Measurements from ENCODE around the gene RPL26.

Gene RPL26

DNA sequence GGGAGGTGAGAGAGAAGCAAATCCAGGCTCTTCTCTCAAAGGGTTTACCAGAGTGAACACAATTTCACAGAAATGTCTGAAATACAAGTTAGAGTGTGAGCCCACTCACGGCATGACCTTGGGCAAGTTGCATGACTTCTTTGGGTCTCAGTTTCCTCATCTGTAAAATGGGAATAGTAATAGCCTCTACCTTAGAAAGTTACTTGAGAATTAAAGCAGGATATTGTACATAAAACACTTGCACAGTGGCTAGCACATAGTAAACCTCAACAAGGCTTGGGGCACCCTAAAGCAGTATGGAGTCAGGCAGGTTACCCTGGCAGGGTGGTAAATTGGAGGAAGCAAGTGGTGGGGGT, 27.9 kb upstream of the RPL26 start:
- DNase-seq (ENCODE audit: low read depth), result no peak
- no peak overlapping the region for H3K4me3 ChIP-seq (ENCODE audit: low read depth, low read length)
- TF ChIP-seq POLR2A (IDR thresholded peaks at IDR 0.05; ENCODE audit: extremely low read depth, insufficient read length), result no peak
- no peak for TF ChIP-seq MYC (IDR thresholded peaks at IDR 0.05; ENCODE audit: low read depth, low read length)
- TF ChIP-seq, protein P1, sequence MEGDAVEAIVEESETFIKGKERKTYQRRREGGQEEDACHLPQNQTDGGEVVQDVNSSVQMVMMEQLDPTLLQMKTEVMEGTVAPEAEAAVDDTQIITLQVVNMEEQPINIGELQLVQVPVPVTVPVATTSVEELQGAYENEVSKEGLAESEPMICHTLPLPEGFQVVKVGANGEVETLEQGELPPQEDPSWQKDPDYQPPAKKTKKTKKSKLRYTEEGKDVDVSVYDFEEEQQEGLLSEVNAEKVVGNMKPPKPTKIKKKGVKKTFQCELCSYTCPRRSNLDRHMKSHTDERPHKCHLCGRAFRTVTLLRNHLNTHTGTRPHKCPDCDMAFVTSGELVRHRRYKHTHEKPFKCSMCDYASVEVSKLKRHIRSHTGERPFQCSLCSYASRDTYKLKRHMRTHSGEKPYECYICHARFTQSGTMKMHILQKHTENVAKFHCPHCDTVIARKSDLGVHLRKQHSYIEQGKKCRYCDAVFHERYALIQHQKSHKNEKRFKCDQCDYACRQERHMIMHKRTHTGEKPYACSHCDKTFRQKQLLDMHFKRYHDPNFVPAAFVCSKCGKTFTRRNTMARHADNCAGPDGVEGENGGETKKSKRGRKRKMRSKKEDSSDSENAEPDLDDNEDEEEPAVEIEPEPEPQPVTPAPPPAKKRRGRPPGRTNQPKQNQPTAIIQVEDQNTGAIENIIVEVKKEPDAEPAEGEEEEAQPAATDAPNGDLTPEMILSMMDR (IDR thresholded peaks at IDR 0.05; ENCODE audit: low read depth, low read length), result no peak
- TF ChIP-seq, protein P2, sequence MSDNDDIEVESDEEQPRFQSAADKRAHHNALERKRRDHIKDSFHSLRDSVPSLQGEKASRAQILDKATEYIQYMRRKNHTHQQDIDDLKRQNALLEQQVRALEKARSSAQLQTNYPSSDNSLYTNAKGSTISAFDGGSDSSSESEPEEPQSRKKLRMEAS (IDR thresholded peaks at IDR 0.05; ENCODE audit: low read depth, low read length), result no peak

DNA sequence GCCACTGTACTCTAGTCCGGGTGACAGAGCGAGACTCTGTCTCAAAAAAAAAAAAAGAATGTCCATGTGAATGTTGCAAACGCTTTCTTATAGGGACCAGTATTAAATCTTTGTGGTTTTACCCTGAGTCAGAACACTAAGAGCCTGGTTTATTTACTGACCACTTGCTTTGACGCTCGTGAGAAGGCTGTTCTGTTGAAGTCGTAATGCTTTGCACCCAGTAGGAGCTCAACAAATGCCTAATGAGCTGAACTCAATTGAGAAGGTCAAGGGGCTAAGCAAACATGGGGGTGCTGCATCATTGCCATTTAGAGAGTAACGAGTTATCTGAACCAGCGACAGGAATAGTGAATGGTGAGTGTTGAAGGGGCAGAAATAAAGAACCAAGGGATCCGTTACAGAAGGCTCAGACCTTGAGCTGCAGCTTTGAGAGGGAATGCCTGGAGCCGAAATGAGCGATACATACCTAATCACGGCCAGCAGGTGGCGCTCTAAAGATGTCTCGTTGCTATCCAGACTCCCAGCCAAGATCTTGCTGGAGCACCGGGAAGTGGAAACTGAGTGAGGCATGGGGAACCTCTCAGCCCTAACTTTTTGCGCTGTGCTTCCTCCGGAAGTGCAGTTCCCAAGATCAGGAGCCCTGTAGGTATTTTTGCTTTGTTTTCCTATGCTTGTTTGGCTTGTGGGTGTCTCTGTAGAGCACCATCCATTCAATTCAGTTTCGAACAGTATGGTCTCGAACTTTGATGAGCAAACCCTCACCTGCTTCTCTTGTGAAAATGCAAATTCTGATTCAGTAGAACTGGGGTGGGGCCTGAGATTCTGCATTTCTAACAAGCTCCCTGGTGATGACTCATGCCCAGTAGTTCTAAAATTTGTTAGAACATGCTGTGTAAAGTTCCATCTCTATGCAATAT, 27.2 kb upstream of the RPL26 start:
- TF ChIP-seq, protein P1 (IDR thresholded peaks at IDR 0.05; ENCODE audit: low read depth, low read length), result peak; percentile 70
- TF ChIP-seq, protein P2 (IDR thresholded peaks at IDR 0.05; ENCODE audit: low read depth, low read length), result no peak
- TF ChIP-seq POLR2A (IDR thresholded peaks at IDR 0.05; ENCODE audit: extremely low read depth, insufficient read length), result no peak
- no peak for TF ChIP-seq MYC (IDR thresholded peaks at IDR 0.05; ENCODE audit: low read depth, low read length)
- DNase-seq (ENCODE audit: low read depth), result peak; percentile 77
- H3K4me3 ChIP-seq (ENCODE audit: low read depth, low read length), result no peak overlapping the region

DNA sequence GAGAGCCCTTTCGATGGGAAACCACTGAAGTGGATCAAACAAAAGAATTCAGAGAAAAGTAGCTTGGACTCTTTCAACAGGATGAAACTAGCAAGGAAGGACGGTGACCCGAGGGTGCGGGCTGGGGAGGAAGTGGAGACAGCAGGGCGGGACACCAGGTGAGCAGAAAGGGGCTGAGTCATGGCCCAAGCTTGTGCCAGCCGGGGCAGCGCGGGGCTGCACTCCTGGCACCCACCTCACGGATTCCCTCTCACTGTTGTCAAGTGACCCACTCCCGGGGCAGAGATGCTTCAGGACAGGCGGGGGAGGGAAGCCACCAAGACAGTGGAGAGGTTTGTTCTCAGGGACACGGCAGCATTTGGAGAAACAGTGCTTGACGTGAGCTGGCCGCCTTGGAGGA, 25.4 kb upstream of the RPL26 start:
- no peak for DNase-seq (ENCODE audit: low read depth)
- H3K4me3 ChIP-seq (ENCODE audit: low read depth, low read length), result no peak overlapping the region
- TF ChIP-seq POLR2A (IDR thresholded peaks at IDR 0.05; ENCODE audit: extremely low read depth, insufficient read length) (no peak), MYC (IDR thresholded peaks at IDR 0.05; ENCODE audit: low read depth, low read length) (no peak)
- TF ChIP-seq, protein P2 (IDR thresholded peaks at IDR 0.05; ENCODE audit: low read depth, low read length), result no peak
- TF ChIP-seq, protein P1 (IDR thresholded peaks at IDR 0.05; ENCODE audit: low read depth, low read length), result no peak

DNA sequence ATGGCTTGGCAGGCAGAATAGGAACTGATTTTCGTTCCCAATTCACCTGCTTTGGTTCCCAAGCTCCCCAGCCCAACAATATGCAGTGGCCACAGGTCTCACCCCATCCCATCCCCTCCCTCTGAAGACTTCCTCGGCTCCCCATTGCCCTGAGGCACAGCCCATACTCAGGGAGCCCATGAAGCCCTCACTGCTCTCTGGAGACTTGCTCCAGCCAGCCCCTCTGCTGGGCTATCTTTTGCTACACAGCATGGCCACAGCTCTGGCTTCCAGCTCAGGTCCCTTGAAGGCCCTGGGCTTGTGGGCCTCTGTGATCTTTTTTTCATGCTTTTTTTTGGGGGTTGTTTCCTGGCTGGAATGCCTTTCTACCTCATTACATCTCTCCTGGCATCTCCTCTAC, 23.2 kb upstream of the RPL26 start:
- TF ChIP-seq POLR2A (IDR thresholded peaks at IDR 0.05; ENCODE audit: extremely low read depth, insufficient read length) (no peak), MYC (IDR thresholded peaks at IDR 0.05; ENCODE audit: low read depth, low read length) (no peak)
- TF ChIP-seq, protein P2 (IDR thresholded peaks at IDR 0.05; ENCODE audit: low read depth, low read length), result no peak
- TF ChIP-seq, protein P1 (IDR thresholded peaks at IDR 0.05; ENCODE audit: low read depth, low read length), result no peak
- H3K4me3 ChIP-seq (ENCODE audit: low read depth, low read length), result no peak overlapping the region
- no peak for DNase-seq (ENCODE audit: low read depth)

DNA sequence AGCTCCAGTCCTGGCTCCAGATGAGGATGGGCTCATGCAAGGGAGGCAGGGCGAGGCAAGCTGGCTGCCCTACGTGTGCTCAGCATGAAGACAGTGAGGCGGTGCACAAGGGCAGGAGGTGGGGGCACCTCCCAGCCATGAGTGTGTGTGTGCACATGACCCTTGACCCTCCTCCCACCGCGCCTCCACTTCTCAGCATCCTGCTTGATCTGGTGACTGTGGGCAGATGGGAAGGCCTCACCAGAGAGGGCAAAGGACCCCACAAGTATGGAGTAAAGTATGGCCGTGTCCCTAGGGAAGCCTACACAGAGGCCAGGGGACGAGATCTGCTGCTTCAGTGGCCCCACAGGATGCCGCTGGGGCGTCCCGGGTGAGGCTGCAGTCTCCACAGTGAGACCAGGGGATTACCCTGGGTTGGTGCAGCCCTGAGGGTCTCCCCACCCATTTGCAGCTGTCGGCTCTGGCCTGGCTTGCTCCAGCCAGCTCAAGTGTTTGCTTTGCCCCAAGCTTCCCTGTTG, 22.6 kb upstream of the RPL26 start:
- TF ChIP-seq, protein P1 (IDR thresholded peaks at IDR 0.05; ENCODE audit: low read depth, low read length), result no peak
- TF ChIP-seq MYC (IDR thresholded peaks at IDR 0.05; ENCODE audit: low read depth, low read length), result no peak
- TF ChIP-seq, protein P2 (IDR thresholded peaks at IDR 0.05; ENCODE audit: low read depth, low read length), result no peak
- no peak for TF ChIP-seq POLR2A (IDR thresholded peaks at IDR 0.05; ENCODE audit: extremely low read depth, insufficient read length)
- no peak overlapping the region for H3K4me3 ChIP-seq (ENCODE audit: low read depth, low read length)
- DNase-seq (ENCODE audit: low read depth), result no peak
